GM10266 (cell line): ENCODE results near the gene R3HCC1L.

Source experiments
- DNase-seq: peaks from one replicate; pipeline ENCODE4 v3.0.0; 2012; ENCODE audit errors: extremely low spot score
- CTCF ChIP-seq: IDR thresholded peaks from 2 replicates; pipeline ENCODE4 v1.5.1; 2012; ENCODE audit warnings: mild to moderate bottlenecking, low read depth; ENCODE audit not compliant: control insufficient read depth, insufficient read depth; ENCODE audit errors: missing control alignments

R3HCC1L gene

GRCh38 chr10:98272245-98272644 is 137.8 kb downstream of the R3HCC1L start:
- no peak for TF ChIP-seq CTCF
- DNase-seq = no peak

- no peak for TF ChIP-seq CTCF
- no peak for DNase-seq
Measured at GRCh38 chr10:98272656-98273055, 138.2 kb downstream of the R3HCC1L start.

GRCh38 chr10:98273057-98273850 is 138.8 kb downstream of the R3HCC1L start:
- TF ChIP-seq CTCF = no peak
- DNase-seq = no peak

- DNase-seq = no peak
- TF ChIP-seq CTCF = no peak
Measured at GRCh38 chr10:98274562-98274961, 140.1 kb downstream of the R3HCC1L start.

GRCh38 chr10:98276311-98276710 is 141.9 kb downstream of the R3HCC1L start:
- no peak for TF ChIP-seq CTCF
- no peak for DNase-seq

- DNase-seq = no peak
- no peak for TF ChIP-seq CTCF
Measured at GRCh38 chr10:98285416-98285815, 151.0 kb downstream of the R3HCC1L start.

GRCh38 chr10:98286419-98286818 is 152.0 kb downstream of the R3HCC1L start:
- DNase-seq = no peak
- no peak for TF ChIP-seq CTCF
